Measurements from ENCODE around the gene MYH7. TPM values are rescaled to one million over a fixed set of nuclear protein-coding genes. Genes with fewer than 3 reads are reported as not detected.
A peak's percentile ranks its signal among the peaks of the same experiment; 100 is the strongest.

Gene MYH7
- polyA plus RNA-seq, 1 of the 3 experiments (the other 2 are of a cell fraction) = not detected

DNA sequence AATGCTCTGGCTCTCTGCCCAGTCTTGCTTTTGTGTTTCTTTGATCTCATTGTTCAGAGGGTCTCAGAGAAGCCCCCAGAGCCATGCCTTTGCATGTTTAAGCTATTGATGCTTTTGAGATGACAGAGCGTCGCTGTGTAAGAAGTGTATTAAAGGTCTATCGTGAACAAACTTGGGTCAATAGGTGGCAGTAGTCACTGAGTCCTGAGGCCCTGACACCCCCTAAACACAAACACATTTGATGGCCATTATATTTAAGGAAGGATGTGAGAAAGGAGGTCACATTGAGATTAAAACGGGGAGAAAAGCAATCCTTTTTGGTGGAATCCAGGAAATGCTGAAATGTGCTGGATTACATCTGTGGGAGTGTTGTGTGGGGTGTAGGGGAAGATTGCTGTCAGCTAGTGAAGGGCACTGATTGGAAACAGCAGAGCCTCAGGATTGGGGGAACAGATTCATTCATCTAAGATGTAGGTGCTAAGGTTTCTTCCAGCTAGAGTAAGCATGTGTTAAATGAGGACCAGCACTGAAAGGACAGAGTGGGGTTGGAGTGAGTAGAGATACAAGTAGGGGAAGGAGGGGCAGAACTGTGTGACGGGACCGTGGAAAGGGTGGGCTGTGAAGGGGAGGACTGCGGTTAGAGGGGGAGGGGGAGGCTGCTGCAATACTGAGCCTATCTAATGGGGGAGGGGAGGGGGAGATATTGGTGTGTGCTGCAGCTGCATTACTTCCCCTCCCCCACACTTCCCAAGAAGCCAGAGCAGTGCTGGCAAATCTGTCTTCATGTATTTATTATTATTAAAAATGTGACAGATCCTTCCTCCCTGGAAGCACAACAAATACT, 46.7 kb upstream of the MYH7 start:
- H3K9me2 ChIP-seq = no peaks in the 10 kb centered on the region
- peak; percentile 15 for DNase-seq
- no peak overlapping the region for H3K4me2 ChIP-seq
- ChIA-PET POLR2A (interaction anchor here (0.9 to 1.6 kb wide), 3 partner anchors 73 to 79 kb away, joined by 3 to 4 read pairs (median 4); no protein-coding TSS in a partner anchor), CTCF (interaction anchor here (0.6 to 26.4 kb wide), 19 partner anchors 9 to 152 kb away, joined by 3 to 785 read pairs (median 5); partner anchors contain the start of genes AP1G2 and THTPA)
- 0 out of 2 replicates have a peak, but pooled peaks cover 4% of the 10 kb centered on the region for H4K20me1 ChIP-seq (ENCODE audit: insufficient read depth)
- no peaks in the 10 kb centered on the region for H3K27me3 ChIP-seq (ENCODE audit: insufficient read depth)
- TF ChIP-seq RAD21 (IDR thresholded peaks at IDR 0.05; ENCODE audit: low read length) = peak; percentile 53
- TF ChIP-seq, protein P1, sequence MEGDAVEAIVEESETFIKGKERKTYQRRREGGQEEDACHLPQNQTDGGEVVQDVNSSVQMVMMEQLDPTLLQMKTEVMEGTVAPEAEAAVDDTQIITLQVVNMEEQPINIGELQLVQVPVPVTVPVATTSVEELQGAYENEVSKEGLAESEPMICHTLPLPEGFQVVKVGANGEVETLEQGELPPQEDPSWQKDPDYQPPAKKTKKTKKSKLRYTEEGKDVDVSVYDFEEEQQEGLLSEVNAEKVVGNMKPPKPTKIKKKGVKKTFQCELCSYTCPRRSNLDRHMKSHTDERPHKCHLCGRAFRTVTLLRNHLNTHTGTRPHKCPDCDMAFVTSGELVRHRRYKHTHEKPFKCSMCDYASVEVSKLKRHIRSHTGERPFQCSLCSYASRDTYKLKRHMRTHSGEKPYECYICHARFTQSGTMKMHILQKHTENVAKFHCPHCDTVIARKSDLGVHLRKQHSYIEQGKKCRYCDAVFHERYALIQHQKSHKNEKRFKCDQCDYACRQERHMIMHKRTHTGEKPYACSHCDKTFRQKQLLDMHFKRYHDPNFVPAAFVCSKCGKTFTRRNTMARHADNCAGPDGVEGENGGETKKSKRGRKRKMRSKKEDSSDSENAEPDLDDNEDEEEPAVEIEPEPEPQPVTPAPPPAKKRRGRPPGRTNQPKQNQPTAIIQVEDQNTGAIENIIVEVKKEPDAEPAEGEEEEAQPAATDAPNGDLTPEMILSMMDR (IDR thresholded peaks at IDR 0.05) = 0 out of 2 replicates have a peak, but pooled peaks have one; percentile 13
- TF ChIP-seq SMC3 (IDR thresholded peaks at IDR 0.05; ENCODE audit: low read depth, low read length) = peak; percentile 7; the same call in 1 of the 2 replicates
- TF ChIP-seq, protein P2, sequence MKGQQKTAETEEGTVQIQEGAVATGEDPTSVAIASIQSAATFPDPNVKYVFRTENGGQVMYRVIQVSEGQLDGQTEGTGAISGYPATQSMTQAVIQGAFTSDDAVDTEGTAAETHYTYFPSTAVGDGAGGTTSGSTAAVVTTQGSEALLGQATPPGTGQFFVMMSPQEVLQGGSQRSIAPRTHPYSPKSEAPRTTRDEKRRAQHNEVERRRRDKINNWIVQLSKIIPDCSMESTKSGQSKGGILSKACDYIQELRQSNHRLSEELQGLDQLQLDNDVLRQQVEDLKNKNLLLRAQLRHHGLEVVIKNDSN (IDR thresholded peaks at IDR 0.05; ENCODE audit: borderline replicate concordance, low read depth) = no peak
- 61% methylated on average over 7 of the region's 7 CpGs for whole genome bisulfite sequencing (ENCODE audit: low lambda C conversion rate)
- H3K9me3 ChIP-seq = no peaks in the 10 kb centered on the region
- H3K36me3 ChIP-seq (replicated peaks in 1 of 2; ENCODE audit: control insufficient read depth in 1 of 2, insufficient read depth in 2 of 2, low read length in 1 of 2) = peaks cover 40 to 54% of the 10 kb centered on the region in 2 experiments
- peaks cover 14% of the 10 kb centered on the region for H3F3A ChIP-seq (replicated peaks; ENCODE audit: insufficient read depth)
- H3K79me2 ChIP-seq (ENCODE audit: insufficient read depth) = peaks cover 6% of the 10 kb centered on the region; the same call in 1 of the 2 replicates
- no peak overlapping the region for H2AFZ ChIP-seq (ENCODE audit: low read depth)
- no peak overlapping the region for H3K27ac ChIP-seq (ENCODE audit: low read depth in 2 of 2, low read length in 1 of 2)
- no peaks in the 10 kb centered on the region for H3K4me1 ChIP-seq (ENCODE audit: control insufficient read depth in 1 of 2, insufficient read depth in 2 of 2, low read depth in 1 of 2, low read length in 1 of 2)
- no peak overlapping the region for H3K9ac ChIP-seq
- H3K4me3 ChIP-seq (ENCODE audit: low read depth in 2 of 2, low read length in 1 of 2) = no peak overlapping the region; a peak in 1 of 4 replicates

- Histone ChIP-seq H3K9ac (no peak overlapping the region), H3K9me2 (no peaks in the 10 kb centered on the region), H3K36me3 (replicated peaks in 1 of 2; ENCODE audit: control insufficient read depth in 1 of 2, insufficient read depth in 2 of 2, low read length in 1 of 2) (peaks cover 43 to 59% of the 10 kb centered on the region in 2 experiments), H3K27ac (ENCODE audit: low read depth in 2 of 2, low read length in 1 of 2) (no peak overlapping the region), H3F3A (replicated peaks; ENCODE audit: insufficient read depth) (peaks cover 17% of the 10 kb centered on the region), H3K9me3 (no peaks in the 10 kb centered on the region), H4K20me1 (ENCODE audit: insufficient read depth) (0 out of 2 replicates have a peak, but pooled peaks cover 4% of the 10 kb centered on the region), H3K4me3 (ENCODE audit: low read depth in 2 of 2, low read length in 1 of 2) (no peak overlapping the region; a peak in 1 of 4 replicates), H3K79me2 (ENCODE audit: insufficient read depth) (peaks cover 6% of the 10 kb centered on the region; the same call in 1 of the 2 replicates), H3K4me2 (no peak overlapping the region), H2AFZ (ENCODE audit: low read depth) (no peak overlapping the region), H3K27me3 (ENCODE audit: insufficient read depth) (no peaks in the 10 kb centered on the region), H3K4me1 (ENCODE audit: control insufficient read depth in 1 of 2, insufficient read depth in 2 of 2, low read depth in 1 of 2, low read length in 1 of 2) (no peaks in the 10 kb centered on the region)
- CTCF ChIA-PET = interaction anchor here (0.6 to 26.4 kb wide), 17 partner anchors 14 to 152 kb away, joined by 3 to 785 read pairs (median 6); partner anchors contain the start of genes AP1G2, THTPA and ZFHX2
- no peak for DNase-seq
- POLR2A ChIA-PET = interaction anchor here (1.4 to 1.6 kb wide), 2 partner anchors 74 to 79 kb away, joined by 3 to 4 read pairs; no protein-coding TSS in a partner anchor
- TF ChIP-seq, protein P1 (IDR thresholded peaks at IDR 0.05) = no peak
- TF ChIP-seq, protein P3, sequence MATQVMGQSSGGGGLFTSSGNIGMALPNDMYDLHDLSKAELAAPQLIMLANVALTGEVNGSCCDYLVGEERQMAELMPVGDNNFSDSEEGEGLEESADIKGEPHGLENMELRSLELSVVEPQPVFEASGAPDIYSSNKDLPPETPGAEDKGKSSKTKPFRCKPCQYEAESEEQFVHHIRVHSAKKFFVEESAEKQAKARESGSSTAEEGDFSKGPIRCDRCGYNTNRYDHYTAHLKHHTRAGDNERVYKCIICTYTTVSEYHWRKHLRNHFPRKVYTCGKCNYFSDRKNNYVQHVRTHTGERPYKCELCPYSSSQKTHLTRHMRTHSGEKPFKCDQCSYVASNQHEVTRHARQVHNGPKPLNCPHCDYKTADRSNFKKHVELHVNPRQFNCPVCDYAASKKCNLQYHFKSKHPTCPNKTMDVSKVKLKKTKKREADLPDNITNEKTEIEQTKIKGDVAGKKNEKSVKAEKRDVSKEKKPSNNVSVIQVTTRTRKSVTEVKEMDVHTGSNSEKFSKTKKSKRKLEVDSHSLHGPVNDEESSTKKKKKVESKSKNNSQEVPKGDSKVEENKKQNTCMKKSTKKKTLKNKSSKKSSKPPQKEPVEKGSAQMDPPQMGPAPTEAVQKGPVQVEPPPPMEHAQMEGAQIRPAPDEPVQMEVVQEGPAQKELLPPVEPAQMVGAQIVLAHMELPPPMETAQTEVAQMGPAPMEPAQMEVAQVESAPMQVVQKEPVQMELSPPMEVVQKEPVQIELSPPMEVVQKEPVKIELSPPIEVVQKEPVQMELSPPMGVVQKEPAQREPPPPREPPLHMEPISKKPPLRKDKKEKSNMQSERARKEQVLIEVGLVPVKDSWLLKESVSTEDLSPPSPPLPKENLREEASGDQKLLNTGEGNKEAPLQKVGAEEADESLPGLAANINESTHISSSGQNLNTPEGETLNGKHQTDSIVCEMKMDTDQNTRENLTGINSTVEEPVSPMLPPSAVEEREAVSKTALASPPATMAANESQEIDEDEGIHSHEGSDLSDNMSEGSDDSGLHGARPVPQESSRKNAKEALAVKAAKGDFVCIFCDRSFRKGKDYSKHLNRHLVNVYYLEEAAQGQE (IDR thresholded peaks at IDR 0.05; ENCODE audit: low read depth, low read length) = peak; percentile 93
- WGBS (ENCODE audit: low lambda C conversion rate) = 91% methylated on average over 3 of the region's 3 CpGs
These were observed 46.0 kb upstream of the MYH7 start for GRCh38 chr14:23481362-23481970.
